Hepatocyte (in vitro differentiated cells): ENCODE data around the gene SCAI. TPM values are rescaled to one million over a fixed set of nuclear protein-coding genes. Genes with fewer than 3 reads are reported as not detected.

Source experiments
- DNase-seq: peaks from one replicate; pipeline ENCODE4 v3.0.0-alpha.2; 2016; ENCODE audit warnings: low spot score
- H2AFZ ChIP-seq: fragments of 200-600 bp; sonication (generic); 2 replicates; pipeline ENCODE4 v1.6.0; 2016; ENCODE audit warnings: antibody characterized with exemption, mild to moderate bottlenecking
- H3K27ac ChIP-seq: fragments of 200-600 bp; sonication (generic); 2 replicates; pipeline ENCODE4 v1.5.1; 2016; ENCODE audit warnings: mild to moderate bottlenecking
- H3K27me3 ChIP-seq: fragments of 200-600 bp; sonication (generic); 2 replicates; pipeline ENCODE4 v1.6.1; 2016
- H3K36me3 ChIP-seq: fragments of 200-600 bp; sonication (generic); replicated peaks from 2 replicates; pipeline ENCODE4 v1.5.1; 2016; ENCODE audit warnings: low read depth; ENCODE audit not compliant: insufficient read depth
- H3K4me1 ChIP-seq: fragments of 200-600 bp; sonication (generic); 2 replicates; pipeline ENCODE4 v1.5.1; 2016; ENCODE audit warnings: mild to moderate bottlenecking, moderate library complexity; ENCODE audit not compliant: insufficient read depth
- H3K4me2 ChIP-seq: fragments of 200-600 bp; sonication (generic); 2 replicates; pipeline ENCODE4 v1.6.0; 2016
- H3K4me3 ChIP-seq: fragments of 200-600 bp; sonication (generic); 2 replicates; pipeline ENCODE4 v1.5.1; 2016; ENCODE audit warnings: mild to moderate bottlenecking
- H3K79me2 ChIP-seq: fragments of 200-600 bp; sonication (generic); 2 replicates; pipeline ENCODE4 v1.6.0; 2017; ENCODE audit warnings: mild to moderate bottlenecking
- H3K9me2 ChIP-seq: fragments of 200-600 bp; sonication (generic); replicated peaks from 2 replicates; pipeline ENCODE4 v1.6.0; 2017; ENCODE audit warnings: mild to moderate bottlenecking; ENCODE audit not compliant: insufficient read depth
- H3K9me3 ChIP-seq: fragments of 200-600 bp; sonication (generic); 2 replicates; pipeline ENCODE4 v1.5.1; 2016; ENCODE audit warnings: low read depth, mild to moderate bottlenecking
- H4K20me1 ChIP-seq: fragments of 200-600 bp; sonication (generic); 2 replicates; pipeline ENCODE4 v1.6.0; 2016; ENCODE audit warnings: mild to moderate bottlenecking; ENCODE audit not compliant: insufficient read depth, poor library complexity, severe bottlenecking
- EZH2 ChIP-seq: fragments of 200-600 bp; sonication (generic); IDR thresholded peaks from 2 replicates; pipeline ENCODE4 v1.6.1; 2016; ENCODE audit warnings: antibody characterized with exemption, mild to moderate bottlenecking, borderline replicate concordance
- EZH2phosphoT487 ChIP-seq: fragments of 200-600 bp; sonication (generic); IDR thresholded peaks from one replicate; pipeline ENCODE4 v1.6.1; 2018; ENCODE audit warnings: antibody characterized with exemption, mild to moderate bottlenecking, low read depth, moderate library complexity; ENCODE audit not compliant: unreplicated experiment, severe bottlenecking
- WGBS: methylation state at CpG from one replicate; pipeline ENCODE4 v1.1.6; 2016; ENCODE audit warnings: low lambda C conversion rate; ENCODE audit errors: missing lambda C conversion rate; 5-methylcytosine and 5-hydroxymethylcytosine counted together
- polyA plus RNA-seq: library from polyadenylated mRNA; unstranded; fragments of >200 nt; fragmentation: Nextera tagmentation; extraction: Ambion mirVana; gene quantifications from 2 replicates; pipeline ENCODE4 v1.2.1, GENCODE V29; 2016
- total RNA-seq: library from RNA; depleted of rRNA; stranded (reverse); fragments of >200 nt; gene quantifications from 2 replicates; pipeline ENCODE4 v1.2.3, GENCODE V29; 2014
- TF ChIP-seq, protein P1 (sequence below): fragments of 200-600 bp; sonication (generic); IDR thresholded peaks from 2 replicates; pipeline ENCODE4 v1.5.1; 2016; ENCODE audit warnings: antibody characterized with exemption, mild to moderate bottlenecking; ENCODE audit not compliant: poor library complexity

The SCAI gene
- total and polyA plus RNA-seq, 2 experiments from 2014 or later, result 0.97 to 10.5 TPM

DNA sequence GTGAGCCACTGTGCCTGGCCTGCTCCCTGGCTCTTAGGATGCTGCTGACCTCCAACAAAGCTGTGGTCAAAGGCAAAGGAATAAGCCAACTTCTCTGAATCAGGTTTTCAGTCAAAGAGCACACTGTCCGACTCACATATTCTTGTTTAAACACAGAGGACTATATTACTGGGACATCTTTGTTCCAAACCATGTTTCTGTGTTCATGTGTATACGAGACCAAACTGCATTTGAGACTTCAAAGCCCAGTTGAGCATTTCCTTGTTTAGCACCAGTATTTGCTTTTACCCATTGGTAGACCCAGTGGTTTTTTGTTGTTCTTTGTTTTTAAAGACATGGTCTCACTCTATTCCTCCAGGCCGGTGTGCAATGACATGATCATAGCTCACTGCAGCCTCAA, 100.2 kb downstream of the SCAI start:
- Histone ChIP-seq H3K27ac (no peak overlapping the region), H3K9me3 (no peaks in the 10 kb centered on the region), H3K79me2 (no peaks in the 10 kb centered on the region), H3K4me2 (no peak overlapping the region), H3K9me2 (no peaks in the 10 kb centered on the region), H3K4me1 (no peaks in the 10 kb centered on the region), H3K4me3 (no peak overlapping the region), H3K36me3 (no peaks in the 10 kb centered on the region), H4K20me1 (no peaks in the 10 kb centered on the region), H2AFZ (no peak overlapping the region), H3K27me3 (no peaks in the 10 kb centered on the region)
- 94% methylated on average over 3 of the region's 3 CpGs for WGBS
- TF ChIP-seq EZH2 (no peak), EZH2phosphoT487 (no peak)
- TF ChIP-seq, protein P1, sequence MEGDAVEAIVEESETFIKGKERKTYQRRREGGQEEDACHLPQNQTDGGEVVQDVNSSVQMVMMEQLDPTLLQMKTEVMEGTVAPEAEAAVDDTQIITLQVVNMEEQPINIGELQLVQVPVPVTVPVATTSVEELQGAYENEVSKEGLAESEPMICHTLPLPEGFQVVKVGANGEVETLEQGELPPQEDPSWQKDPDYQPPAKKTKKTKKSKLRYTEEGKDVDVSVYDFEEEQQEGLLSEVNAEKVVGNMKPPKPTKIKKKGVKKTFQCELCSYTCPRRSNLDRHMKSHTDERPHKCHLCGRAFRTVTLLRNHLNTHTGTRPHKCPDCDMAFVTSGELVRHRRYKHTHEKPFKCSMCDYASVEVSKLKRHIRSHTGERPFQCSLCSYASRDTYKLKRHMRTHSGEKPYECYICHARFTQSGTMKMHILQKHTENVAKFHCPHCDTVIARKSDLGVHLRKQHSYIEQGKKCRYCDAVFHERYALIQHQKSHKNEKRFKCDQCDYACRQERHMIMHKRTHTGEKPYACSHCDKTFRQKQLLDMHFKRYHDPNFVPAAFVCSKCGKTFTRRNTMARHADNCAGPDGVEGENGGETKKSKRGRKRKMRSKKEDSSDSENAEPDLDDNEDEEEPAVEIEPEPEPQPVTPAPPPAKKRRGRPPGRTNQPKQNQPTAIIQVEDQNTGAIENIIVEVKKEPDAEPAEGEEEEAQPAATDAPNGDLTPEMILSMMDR, result no peak
- no peak for DNase-seq

DNA sequence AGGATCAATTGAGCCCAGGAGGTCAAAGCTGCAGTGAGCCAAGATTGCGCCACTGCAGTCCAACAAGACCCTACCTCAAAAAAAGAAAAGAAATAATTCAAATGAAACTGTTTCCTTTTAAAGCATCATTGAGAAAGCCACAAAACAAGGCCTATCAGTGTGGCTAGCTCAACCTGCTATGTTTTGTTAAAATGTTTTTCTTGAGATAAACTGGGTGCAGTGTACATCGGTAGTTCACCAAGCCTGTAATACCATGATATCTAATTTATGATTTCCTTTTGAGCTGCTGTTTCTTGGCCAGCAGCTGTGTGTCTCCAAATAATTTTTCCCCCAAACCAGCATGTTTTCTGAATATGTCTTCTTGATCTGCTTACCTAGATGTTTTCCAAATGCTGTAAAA, 105.2 kb downstream of the SCAI start:
- Histone ChIP-seq H3K4me2 (no peak overlapping the region), H2AFZ (no peak overlapping the region), H3K9me2 (no peaks in the 10 kb centered on the region), H3K79me2 (no peaks in the 10 kb centered on the region), H3K9me3 (no peaks in the 10 kb centered on the region), H3K4me3 (no peak overlapping the region), H4K20me1 (no peaks in the 10 kb centered on the region), H3K27ac (no peak overlapping the region), H3K36me3 (no peaks in the 10 kb centered on the region), H3K27me3 (no peaks in the 10 kb centered on the region), H3K4me1 (no peaks in the 10 kb centered on the region)
- DNase-seq, result no peak
- WGBS, result 92% methylated on average over 2 of the region's 2 CpGs
- TF ChIP-seq EZH2phosphoT487, result no peak
- TF ChIP-seq, protein P1, result no peak
- TF ChIP-seq EZH2, result no peak

DNA sequence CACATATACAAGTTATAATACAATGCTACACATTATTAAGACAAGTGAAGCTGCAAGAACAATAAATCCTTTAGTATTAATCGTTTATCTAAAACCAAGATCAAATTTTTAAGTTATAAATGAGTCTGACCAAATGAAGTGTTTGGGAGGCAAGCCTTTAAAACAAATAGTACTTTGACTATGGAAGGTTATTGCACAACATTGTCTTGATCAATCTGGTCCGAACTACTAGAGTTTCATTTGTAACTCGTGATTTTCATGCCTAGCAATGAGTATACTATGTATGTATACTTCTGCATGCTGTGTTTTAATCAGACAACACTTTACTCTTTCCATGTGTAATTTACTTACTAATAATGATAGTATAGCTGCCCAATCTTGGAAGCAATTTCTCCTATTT, 115.3 kb downstream of the SCAI start:
- 90% methylated on average over 3 of the region's 3 CpGs for WGBS
- TF ChIP-seq, protein P1, result no peak
- TF ChIP-seq EZH2phosphoT487, result no peak
- no peak for TF ChIP-seq EZH2
- Histone ChIP-seq H3K36me3 (no peaks in the 10 kb centered on the region), H2AFZ (no peak overlapping the region), H3K9me2 (no peaks in the 10 kb centered on the region), H3K4me1 (peaks cover 2% of the 10 kb centered on the region), H3K27me3 (no peaks in the 10 kb centered on the region), H4K20me1 (no peaks in the 10 kb centered on the region), H3K9me3 (no peaks in the 10 kb centered on the region), H3K79me2 (no peaks in the 10 kb centered on the region), H3K4me3 (no peak overlapping the region), H3K4me2 (no peak overlapping the region), H3K27ac (no peak overlapping the region)
- DNase-seq, result no peak

DNA sequence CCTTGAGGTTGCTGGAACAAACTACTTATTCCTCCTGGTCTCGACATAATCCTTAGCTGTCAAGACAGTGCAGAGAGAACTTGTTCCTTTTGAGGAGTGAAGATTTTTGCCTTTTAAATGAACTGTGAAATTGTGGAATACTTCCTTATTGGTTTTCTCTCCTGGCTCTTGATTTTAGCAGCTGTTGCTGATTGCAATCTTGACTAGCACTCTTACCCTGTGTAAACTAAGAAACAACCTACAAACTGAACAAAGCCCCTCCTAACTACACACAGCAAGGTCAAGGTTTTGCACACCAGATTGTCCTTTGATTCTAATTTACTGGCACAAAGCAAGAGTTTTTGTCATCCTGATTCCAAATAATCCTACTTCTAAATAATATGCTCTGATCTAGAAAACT, 118.4 kb downstream of the SCAI start:
- Histone ChIP-seq H3K9me2 (no peaks in the 10 kb centered on the region), H3K4me2 (no peak overlapping the region), H3K27ac (no peak overlapping the region), H4K20me1 (no peaks in the 10 kb centered on the region), H2AFZ (no peak overlapping the region), H3K36me3 (no peaks in the 10 kb centered on the region), H3K27me3 (no peaks in the 10 kb centered on the region), H3K79me2 (no peaks in the 10 kb centered on the region), H3K4me1 (peaks cover 2% of the 10 kb centered on the region), H3K9me3 (no peaks in the 10 kb centered on the region), H3K4me3 (no peak overlapping the region)
- no peak for DNase-seq
- no peak for TF ChIP-seq EZH2phosphoT487
- no peak for TF ChIP-seq EZH2
- TF ChIP-seq, protein P1, result no peak
- WGBS, result 89% methylated on average over 1 of the region's 1 CpG
